ENCODE results near the gene TICAM1.
"Not testable (repeated sequence)": the region's sequence is repeated elsewhere in the genome, so short reads cannot be mapped to it uniquely, and the experiment has no call there.

The TICAM1 gene

DNA sequence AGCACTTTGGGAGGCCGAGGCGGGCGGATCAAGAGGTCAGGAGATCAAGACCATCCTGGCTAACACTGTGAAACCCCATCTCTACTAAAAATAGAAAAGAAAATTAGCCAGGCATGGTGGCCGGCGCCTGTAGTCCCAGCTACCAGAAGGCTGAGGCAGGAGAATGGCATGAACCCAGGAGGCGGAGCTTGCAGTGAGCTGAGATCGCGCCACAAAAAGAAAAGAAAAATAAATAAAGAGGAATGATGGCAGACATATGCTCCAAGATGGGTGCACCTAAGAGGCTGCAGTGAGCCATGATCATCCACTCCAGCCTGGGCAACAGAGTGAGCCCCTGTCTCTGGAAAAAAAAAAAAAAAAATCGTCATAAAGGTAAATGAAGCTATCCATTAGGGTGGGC, 14.5 kb upstream of the TICAM1 start:
- not testable (repeated sequence) for DNase-seq (ENCODE audit: extremely low read depth in 1 of 2, low read depth in 1 of 2)

- no peak for DNase-seq (ENCODE audit: extremely low read depth in 1 of 2, low read depth in 1 of 2)
Observed at GRCh38 chr19:4844348-4845179, 13.1 kb upstream of the TICAM1 start.

- DNase-seq (ENCODE audit: extremely low read depth in 1 of 2, low read depth in 1 of 2) = no peak
Observed at GRCh38 chr19:4843647-4843965, 12.1 kb upstream of the TICAM1 start.

- DNase-seq (ENCODE audit: extremely low read depth in 1 of 2, low read depth in 1 of 2) = no peak
Observed at GRCh38 chr19:4839192-4839591, 7.7 kb upstream of the TICAM1 start.

GRCh38 chr19:4832776-4833175, 1.3 kb upstream of the TICAM1 start:
- no peak for DNase-seq (ENCODE audit: extremely low read depth in 1 of 2, low read depth in 1 of 2)

DNA sequence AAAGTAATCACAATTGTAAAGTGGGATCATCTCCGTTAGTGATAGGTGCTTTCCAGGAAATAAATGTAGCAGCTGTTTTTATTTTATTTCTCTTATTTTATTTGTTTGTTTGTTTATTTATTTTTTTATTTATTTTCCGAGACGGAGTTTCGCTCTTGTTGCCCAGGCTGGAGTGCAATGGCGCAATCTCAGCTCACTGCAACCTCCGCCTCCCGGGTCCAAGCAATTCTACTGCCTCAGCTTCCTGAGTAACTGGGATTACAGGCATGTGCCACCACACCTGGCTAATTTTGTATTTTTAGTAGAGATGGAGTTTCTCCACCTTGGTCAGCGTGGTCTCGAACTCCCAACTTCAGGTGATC, 448 bp upstream of the TICAM1 start:
- not testable (repeated sequence) for DNase-seq (ENCODE audit: extremely low read depth in 1 of 2, low read depth in 1 of 2)

GRCh38 chr19:4830768-4831265, 695 bp downstream of the TICAM1 start:
- no peak for DNase-seq (ENCODE audit: extremely low read depth in 1 of 2, low read depth in 1 of 2)

DNA sequence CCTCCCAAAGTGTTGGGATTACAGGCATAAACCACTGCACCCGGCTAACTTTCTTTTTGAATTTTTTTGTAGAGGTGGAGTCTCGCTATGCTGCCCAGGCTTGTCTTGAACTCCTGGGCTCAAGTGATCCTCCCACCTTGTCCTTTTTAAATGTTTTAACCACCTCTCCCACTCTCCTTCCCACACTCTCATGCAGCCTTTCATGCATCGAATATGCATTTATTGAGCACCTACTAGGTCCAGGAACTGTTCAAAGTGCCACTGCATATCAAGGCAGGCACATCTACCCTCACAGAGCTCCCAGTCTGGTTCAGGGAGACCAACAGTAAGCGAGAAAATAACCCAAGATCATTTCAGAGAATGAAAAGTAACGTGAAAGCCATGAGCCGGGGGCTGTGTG, 1.2 kb downstream of the TICAM1 start:
- no peak for DNase-seq (ENCODE audit: extremely low read depth in 1 of 2, low read depth in 1 of 2)

GRCh38 chr19:4829001-4829712, 2.4 kb downstream of the TICAM1 start:
- DNase-seq (ENCODE audit: extremely low read depth in 1 of 2, low read depth in 1 of 2) = no peak

DNA sequence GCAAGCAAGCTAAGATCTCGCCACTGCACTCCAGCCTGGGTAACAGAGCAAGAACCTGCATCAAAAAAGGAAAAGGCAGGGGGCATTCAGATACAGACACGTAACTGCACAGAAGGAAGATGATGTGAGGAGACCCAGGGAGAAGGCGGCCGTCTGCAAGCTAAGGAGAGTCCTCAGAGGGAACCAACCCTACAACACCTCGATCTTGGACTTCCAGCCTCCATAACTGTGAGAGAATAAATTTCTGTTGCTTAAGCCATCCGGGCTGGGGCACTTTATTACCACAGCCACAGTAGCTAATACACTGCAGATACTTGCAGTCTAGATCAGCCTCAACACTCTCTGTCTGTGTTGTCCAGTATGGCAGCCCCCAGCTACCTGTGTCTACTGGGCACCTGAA, 7.9 kb downstream of the TICAM1 start:
- DNase-seq (ENCODE audit: extremely low read depth in 1 of 2, low read depth in 1 of 2) = no peak

DNA sequence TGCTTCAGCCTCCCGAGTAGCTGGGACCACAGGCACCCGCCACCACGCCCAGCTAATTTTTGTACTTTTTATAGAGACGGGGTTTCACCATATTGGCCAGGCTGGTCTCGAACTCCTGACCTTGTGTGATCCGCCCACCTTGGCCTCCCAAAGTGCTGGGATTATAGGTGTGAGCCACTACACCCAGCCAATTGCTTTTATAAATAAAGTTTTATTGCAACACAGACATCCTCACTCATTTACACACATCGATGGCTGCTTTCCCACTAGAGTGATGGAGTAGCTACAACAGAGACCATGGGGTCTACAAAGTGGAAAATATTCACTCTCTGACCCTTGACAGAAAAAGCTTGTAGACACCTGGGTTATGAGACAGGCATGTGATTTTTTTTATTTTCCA, 9.2 kb downstream of the TICAM1 start:
- not testable (repeated sequence) for DNase-seq (ENCODE audit: extremely low read depth in 1 of 2, low read depth in 1 of 2)

DNA sequence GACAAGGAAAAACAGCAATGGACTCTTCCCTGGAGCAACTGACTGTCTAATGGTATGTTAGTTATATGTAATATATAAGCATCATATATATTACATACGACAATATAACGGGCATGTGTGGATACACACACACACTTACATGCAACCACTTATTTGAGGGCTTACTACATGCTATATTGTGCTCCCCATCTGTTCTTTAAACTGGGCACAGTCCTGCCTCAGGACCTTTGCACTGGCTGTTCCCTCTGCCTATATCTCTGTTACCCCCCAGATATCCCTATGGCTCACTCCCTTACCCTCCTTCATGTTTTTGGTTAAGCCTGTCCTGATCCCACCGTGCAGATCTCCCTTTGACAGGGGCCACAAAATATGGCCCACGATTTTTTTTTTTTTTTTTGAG, 10.2 kb downstream of the TICAM1 start:
- no peak for DNase-seq (ENCODE audit: extremely low read depth in 1 of 2, low read depth in 1 of 2)

DNA sequence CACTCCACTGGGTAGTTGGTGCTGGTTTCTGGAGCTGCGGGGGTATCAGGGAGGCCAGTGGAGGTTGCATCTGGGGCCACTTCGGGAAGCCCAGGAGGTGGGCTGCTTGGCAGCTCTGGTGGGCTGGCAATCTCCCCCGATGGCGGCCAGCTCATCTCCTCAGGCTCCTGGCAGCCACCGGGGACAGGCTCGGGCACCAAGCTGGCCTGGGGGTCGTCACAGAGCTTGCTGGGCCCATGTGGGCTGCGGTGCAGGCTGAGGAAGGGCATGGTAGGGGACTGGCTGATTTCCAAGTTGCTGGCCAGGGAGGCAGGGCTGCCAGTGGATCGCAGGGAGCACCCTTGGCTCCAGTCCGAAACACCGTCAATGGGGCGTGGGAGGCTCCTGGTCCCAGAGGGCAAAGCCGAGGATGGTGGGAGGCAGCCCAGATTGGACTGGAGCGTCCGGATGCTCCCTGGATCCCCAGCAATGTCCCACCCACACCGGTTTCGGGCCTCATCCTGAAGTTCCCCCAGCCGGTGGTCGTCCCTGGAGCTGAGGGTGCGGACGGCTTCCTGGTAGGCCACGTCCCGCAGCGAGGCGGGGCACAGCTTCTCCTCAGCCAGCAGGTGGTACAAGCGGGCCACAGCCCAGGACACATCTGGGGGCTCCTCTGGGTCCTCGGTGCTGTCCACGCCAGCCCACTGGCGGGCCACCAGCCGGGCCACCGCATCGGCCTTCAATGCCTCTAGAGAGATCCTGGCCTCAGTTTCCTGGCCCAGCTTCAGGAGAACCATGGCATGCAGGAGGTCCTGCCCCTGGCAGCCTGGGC, 13.8 kb downstream of the TICAM1 start:
- no peak for DNase-seq (ENCODE audit: extremely low read depth in 1 of 2, low read depth in 1 of 2)

- no peak for DNase-seq (ENCODE audit: extremely low read depth in 1 of 2, low read depth in 1 of 2)
Observed at GRCh38 chr19:4816950-4817278, 14.6 kb downstream of the TICAM1 start.

GRCh38 chr19:4816202-4816949, 15.1 kb downstream of the TICAM1 start:
- DNase-seq (ENCODE audit: extremely low read depth in 1 of 2, low read depth in 1 of 2) = no peak

DNA sequence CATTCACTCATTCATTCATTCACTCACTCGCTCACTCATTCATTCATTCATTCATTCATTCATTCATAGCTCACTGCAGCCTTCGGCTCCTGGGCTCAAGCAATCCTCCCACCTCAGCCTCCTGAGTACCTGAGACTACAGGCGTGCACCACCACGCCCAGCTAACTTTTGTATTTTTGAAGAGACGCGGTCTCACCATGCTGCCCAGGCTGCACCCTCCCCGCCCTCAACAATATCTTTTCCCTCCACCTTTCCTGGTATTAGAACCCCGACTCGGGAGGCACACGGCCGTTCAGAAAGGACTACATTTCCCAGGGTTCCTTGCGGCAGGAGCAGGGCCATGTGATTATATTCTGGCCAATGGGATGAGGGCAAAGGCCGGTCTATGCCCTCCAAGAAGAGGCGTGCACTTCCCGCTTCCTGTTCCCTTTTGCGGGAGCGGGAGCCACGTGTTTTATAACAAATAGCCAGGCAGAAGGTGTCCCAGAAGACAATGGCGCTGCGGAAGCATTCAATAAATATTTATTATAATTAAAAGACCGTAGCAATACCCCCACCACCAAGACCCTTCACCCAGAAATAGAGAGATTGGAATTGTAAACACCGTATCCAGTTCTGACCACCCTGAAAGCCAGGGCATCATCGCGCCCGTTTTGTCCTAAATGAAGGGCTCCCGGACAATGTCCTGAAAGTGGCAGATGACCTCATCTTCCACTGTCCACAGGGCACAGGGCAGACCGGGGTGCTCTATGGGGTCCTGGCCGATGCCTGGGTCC, 15.9 kb downstream of the TICAM1 start:
- peak; percentile 49 to 68 for DNase-seq (ENCODE audit: extremely low read depth in 1 of 2, low read depth in 1 of 2)

DNA sequence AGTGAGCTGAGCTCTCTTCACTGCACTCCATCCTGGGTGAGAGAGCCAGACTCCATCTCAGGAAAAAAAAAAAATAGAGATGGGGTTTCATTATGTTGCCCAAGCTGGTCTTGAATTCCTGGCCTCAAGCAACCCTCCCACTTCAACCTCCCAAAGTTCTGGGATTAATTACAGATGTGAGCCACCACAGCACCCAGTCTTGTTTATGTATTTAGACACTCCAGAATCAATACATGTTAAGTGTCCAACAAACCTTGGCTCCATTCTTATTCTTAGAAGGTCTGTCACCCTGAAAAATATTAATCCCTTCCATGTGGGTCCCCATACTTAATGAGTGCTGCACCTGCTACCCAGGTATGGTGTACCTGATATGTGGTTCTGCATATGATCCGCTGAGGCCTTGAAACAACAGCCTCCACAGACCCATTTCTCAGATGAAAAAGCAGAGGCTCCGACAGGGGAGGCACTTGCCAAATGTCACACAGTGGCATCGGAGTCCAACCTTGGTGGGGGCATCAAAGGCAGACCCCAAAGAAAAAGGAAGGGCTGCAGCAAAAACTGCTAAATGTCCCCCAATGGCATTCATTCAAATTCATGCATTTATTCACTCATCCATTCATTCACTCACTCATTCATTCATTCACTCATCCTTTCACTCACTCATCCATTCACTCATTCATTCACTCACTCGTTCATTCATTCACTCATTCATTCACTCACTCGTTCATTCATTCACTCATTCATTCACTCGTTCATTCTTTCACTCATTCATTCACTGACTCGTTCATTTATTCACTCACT, 16.7 kb downstream of the TICAM1 start:
- no peak for DNase-seq (ENCODE audit: extremely low read depth in 1 of 2, low read depth in 1 of 2)

DNA sequence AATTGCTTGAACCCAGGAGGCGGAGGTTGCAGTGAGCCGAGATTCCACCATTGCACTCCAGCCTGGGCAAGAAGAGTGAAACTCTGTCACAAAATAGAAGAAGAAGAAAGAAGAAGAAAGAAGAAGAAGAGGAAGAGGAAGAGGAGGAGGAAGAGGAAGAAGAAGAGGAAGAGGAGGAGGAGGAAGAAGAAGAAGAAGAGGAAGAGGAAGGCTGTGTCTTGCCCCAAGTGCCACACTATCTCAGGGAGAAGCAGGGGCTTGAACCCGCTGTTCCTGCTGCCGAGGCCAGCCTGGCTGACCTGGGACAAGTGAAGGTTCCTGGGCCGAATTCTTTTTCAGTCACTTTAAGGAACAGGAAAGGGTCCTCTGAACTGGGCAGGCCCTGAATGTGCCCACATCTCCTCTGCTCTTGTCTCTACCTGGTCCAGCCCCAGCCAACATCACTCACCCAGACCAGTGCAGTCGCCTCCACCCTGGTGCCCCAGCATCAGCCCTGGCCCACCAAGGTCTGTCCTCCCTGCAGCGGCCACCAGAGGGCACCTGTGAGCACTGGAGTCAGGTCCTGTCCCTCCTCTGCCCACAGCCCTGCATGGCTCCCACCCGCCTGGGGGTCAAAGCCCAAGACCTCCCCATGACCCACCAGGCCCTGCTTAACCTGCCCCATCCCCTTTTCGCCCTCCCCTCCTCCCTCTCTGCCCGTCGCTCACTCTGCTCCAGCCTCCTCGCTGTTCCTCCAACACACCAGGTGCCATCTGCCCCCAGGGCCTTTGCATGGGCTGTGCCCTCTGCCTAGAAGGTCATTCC, 20.0 kb downstream of the TICAM1 start:
- DNase-seq (ENCODE audit: extremely low read depth in 1 of 2, low read depth in 1 of 2) = peak; percentile 66 to 83

DNA sequence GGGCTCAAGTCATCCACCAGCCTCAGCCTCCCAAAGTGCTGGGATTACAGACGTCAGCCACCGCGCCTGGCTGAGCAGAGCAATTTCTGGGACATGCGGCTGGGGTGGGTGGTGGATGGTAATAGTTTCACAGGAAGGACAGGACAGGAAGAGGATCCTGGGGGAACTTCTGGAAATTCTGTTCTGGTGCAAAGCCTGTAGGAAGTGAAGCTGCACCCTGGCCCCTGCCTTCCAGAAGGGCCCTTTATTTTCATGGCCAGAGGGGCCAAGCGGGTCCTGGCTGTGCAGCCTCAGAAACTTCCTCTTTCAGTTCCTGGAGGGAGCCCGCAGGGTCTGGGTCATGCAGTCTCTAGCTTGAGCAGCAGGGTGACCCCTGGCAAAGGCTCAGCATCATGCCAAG, 24.3 kb downstream of the TICAM1 start:
- no peak for DNase-seq (ENCODE audit: extremely low read depth in 1 of 2, low read depth in 1 of 2)
